G401 (cell line): ENCODE results near the gene SOWAHB. TPM values are rescaled to one million over a fixed set of nuclear protein-coding genes. Genes with fewer than 3 reads are reported as not detected.
"Not testable (repeated sequence)": the region's sequence is repeated elsewhere in the genome, so short reads cannot be mapped to it uniquely, and the experiment has no call there.

ENCODE experiments used
- DNase-seq: peaks from one replicate; pipeline ENCODE4 v3.0.0-alpha.2; 2015; ENCODE audit warnings: low spot score
- in situ Hi-C: cut with HindIII; loops from 2 replicates; pipeline ENCODE4 v1.10.0; 2016; ENCODE audit warnings: low sequenced_read_pairs, mixed read lengths
- total RNA-seq: library from RNA; depleted of rRNA; stranded (reverse); fragments of >200 nt; shearing (Covaris generic); gene quantifications from 2 replicates; pipeline ENCODE4 v1.2.3, GENCODE V29; 2014

The SOWAHB gene
- total RNA-seq, 1 experiment from 2014 or later, result 0.27 TPM

DNA sequence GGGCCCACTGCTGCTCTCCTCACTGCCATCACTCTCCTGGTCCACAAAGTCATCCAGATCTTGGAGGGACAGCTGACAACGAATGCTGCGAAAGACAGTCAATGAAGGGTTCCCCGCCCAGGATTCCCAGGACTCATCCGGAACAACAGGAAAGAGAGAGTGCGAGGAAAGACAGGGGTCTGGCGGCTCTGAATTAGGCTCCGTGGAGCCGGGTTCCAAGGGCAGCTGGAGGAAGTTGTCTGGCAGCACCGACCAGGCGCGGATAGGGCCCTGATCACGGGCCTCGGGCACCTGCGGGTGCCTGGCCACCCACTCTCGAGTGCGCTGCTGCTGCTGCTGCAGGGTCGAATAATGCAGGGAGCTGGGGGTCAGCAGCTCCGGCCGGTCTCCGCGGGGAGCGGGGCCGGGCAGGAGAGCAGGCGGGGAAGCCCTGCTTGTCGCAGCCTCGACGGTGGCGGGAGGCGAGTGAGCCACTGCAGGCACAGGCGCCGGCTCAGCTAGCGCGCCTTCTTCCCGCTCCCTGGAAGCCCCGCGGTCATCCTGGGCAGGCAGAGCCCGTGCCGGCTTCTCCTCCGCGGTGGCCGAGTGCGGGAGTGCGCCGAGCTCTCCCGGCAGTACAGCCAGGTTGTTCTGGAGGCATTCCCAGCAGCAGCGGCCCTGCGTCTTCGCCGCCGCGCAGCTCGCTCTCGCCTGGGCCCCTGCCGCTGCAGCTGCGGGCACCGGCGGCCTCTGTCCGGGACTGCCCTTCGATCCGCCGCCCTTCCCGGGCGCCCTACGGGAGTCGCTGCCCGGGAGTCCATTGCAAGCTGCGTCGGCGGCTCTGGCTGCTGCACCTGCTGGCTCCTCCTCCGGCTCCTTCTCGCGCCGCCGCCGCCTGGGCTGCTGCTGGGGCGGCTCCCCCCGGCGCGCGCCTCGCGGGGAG, 1.1 kb downstream of the SOWAHB start:
- DNase-seq, result peak; percentile 14
- in situ Hi-C loops, result no loop called here

DNA sequence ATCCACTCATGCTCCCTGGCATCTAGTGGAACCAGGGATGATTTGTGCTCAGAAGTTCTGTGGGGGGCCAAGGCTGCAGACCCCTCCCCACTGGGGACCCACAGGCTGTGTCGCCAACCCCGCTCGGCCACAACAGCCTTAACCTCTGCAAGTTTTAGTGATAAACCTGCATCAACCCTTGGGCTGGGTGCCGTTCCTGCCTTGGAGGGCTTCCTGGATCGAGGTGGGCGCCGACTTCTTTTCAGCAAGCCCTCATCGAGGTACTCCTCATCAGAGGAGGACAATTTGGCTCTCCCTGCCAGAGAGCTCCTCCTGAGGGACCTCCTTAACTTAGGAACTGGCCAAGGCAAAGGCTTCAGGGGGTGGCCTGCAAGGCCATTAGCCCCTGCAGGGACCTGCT, 1.9 kb downstream of the SOWAHB start:
- in situ Hi-C loops, result no loop called here

DNA sequence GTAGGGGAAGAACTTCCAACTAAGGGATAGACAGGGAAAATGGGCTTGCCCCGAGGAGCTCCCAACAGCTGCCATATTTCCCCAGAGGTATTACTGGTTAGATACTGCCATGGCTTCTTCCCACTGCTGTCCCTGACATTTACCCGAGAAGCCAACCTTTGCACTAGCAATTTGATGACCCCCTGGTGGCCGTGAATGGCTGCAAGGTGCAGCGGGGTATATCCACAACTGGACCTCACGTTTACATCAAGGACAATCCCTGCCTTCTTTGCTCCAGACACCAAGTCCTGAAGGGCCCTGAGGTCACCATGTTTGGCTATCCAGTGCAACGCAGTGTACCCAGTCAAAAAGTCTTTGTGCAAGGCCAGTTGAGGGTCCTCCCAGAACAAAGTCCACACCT, 2.3 kb downstream of the SOWAHB start:
- in situ Hi-C loops, result no loop called here
- DNase-seq, result no peak

More for the DNA sequence above, 1.9 kb downstream of the SOWAHB start:
- no peak for DNase-seq

DNA sequence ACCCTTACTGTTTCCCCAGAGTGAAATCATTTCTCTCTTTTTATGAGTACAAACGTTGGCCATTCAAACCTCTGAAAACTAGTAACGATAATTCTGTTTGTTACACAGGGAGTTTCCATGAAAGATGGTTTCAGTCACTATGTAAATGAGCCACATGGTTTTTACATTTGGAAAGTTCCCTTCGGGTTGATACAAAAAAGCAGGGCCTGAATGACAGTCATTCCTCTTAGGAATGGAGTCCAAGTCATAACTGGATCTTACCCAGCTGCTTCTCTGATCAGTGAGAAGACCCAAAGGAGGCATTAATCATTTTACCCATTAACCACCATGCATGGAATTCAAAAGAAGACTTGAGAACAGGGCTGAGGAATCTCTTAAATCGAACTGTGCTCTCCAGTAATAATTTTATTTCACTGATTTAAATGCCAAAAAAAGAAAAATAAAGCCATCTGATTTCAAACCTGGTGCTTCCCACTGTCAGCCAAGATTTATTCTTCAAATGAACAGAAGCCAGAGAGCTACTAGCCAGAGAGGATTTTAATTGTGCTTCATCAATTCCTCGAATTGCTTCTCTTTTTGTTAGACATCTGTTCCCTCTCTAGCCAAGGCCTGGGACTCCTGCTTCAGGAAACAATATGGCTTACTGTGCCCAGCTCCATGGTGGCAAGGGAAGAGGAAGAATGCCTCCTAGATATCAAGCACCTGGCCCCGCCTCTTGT, 3.2 kb downstream of the SOWAHB start:
- in situ Hi-C loops, result no loop called here
- no peak for DNase-seq

DNA sequence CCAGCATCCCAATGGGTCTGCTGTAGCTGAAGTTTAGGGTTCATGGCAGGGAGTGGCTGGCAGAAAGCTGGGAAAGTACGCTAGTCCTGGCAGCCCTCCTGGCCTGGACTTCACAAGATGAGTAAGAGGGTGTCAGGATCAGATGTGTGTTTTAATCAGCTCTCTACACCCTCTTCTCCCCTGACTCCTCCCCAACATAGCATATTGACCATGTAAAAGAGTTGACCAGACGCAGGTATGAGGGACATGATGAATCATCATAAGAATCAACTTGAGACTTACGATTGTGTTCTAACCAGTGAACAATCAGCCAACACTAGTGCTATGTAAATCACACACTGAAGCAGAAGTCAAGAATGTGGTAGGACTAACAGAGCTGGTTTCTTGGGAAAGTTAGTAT, 5.3 kb downstream of the SOWAHB start:
- in situ Hi-C loops, result no loop called here
- DNase-seq, result no peak

DNA sequence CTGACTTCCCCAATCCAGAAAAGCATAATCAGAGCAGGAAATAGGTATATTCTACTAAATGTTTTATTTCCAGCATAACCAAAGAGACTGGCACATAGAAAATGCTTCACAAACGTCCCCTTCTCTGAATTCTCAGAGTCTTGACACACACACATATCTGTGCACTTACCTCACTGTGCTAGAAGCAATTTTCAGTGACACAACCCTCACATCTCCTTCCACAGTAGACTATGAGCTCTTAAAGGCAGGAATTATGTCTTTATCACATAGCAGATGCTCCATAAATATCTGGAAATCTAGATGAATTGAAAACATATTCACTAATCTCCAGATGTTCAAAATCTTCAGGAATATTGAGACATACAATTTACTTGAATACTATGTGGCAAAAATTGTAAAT, 5.9 kb downstream of the SOWAHB start:
- no peak for DNase-seq
- in situ Hi-C loops, result no loop called here

DNA sequence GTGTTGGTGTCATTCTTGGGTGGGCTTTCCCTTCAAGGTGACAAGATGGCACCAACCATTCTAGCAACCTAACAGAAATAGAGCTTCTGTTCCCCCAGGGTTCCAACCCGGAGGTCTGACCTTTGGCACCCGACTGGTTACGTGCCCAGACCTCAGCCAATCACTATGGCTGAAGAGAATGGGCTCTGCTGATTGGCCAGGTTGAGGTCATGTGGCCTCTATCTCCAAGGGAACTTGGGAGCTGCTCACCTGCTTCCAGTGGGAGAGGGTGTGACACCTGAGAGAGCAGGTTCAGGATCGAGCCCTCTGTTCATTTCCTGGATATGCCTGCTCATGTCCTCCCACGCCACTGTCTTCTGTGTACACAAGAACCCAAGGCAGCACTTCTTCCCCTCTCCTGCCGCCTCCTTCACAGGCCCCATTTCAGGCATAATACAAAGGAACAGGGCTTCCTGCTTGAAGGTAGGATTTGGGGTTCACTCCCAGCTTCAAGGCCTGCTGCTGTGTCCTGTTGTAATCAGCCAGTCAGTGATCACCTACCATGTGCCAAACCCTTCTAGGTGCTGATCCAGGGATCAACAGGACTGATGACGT, 11.0 kb downstream of the SOWAHB start:
- DNase-seq, result no peak
- in situ Hi-C loops, result no loop called here

DNA sequence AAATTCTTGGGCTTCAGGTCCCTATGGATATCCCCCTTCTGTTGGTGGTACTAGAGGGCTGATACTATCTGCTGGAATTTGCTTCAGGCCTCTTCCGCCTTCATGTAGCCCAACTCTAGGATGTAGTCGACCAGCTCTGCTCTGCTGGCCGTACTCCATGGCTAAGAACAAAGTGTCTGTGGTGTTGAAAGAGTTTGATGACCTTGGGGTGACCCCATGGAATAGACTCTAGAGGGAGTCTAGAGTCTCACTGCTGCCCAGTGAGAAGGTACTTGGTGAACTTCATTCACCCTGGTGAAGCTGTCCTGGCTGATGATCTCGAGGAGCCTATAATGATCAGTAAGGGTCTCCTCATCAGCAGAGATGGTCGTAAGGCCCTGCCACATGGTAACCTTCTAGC, 11.7 kb downstream of the SOWAHB start:
- DNase-seq, result no peak
- in situ Hi-C loops, result no loop called here

DNA sequence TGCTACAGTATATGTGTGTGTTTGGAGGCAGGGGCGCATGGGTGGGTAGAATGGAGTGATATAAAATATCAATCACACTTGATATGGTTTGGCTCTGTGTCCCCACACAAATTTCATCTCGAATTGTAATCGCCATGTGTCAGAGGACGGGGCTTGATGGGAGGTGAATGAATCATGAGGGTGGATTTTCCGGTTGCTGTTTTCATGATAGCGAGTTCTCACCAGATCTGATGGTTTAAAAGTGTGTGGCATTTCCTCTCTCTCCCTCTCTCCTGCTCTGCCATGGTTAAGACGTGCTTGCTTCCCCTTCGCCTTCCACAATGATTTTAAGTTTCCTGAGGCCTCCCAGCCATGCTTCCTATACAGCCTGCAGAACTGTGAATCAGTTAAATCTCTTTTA, 14.8 kb downstream of the SOWAHB start:
- DNase-seq, result no peak
- in situ Hi-C loops, result no loop called here

DNA sequence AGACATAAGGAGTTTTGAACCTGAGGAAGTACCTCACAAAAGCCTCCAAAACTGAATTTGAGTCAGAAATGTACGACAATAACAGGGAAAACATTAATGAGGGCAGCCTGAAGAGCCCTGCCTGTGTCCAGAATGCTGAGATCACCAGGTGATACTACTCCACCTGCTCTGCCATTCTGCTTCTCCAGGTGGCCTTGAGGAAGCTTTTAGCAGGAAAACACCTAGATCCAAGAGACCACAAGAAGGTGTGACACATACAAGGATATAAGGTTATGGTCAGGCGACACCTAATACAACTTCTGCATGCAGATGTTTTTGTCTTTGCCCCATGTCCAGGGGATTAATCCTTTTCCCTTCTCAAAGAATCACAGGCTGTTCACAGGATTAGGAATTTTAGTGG, 15.3 kb downstream of the SOWAHB start:
- DNase-seq, result no peak
- in situ Hi-C loops, result no loop called here

DNA sequence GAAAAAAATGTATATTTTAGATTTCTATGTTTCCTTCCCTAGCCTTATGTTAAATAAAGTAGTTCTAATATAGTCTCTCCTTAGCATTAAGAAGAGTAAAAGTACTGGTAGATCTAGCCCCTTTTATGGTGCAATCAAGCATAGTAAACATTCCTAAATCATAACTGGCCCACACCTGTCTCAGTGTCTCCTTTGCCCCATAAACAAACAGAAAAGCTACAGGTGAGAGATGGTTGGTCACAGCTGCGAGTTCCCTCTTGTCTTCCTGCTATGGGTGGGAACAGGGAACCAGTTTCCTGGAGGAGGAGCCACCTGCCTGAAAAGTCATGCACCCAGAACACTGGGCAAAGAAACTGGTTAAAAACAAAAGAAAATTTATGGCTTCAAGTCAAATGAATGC, 16.6 kb downstream of the SOWAHB start:
- DNase-seq, result no peak
- in situ Hi-C loops, result no loop called here

DNA sequence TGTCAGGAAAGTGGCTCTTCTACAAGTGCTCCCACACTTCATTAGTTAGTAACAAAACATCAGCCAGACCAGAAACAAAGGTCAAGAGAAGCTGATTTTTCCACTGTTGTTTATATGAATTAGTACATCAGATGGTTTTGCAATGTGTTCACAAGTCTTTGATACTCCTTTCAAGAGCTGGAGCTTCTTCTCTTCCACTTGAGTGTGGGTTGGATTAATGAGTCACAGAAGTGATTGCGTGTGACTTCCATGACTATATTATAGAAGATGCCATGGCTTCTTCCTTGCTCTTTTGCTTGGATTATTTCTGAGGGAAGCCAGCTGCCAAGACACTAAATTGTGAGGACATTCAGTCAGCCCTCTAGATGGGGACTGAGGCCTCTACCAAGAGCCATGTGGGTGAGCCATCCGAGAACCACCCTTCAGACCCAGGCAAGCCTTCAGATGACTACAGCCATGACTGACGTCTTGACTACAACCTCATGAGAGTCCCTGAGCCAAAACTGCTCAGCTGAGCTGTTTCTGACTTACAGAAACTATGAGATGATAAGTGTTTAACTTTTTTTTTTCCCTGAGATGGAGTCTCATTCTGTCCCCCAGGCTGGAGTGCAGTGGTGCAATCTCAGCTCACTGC, 18.1 kb downstream of the SOWAHB start:
- no peak for DNase-seq
- in situ Hi-C loops, result no loop called here

DNA sequence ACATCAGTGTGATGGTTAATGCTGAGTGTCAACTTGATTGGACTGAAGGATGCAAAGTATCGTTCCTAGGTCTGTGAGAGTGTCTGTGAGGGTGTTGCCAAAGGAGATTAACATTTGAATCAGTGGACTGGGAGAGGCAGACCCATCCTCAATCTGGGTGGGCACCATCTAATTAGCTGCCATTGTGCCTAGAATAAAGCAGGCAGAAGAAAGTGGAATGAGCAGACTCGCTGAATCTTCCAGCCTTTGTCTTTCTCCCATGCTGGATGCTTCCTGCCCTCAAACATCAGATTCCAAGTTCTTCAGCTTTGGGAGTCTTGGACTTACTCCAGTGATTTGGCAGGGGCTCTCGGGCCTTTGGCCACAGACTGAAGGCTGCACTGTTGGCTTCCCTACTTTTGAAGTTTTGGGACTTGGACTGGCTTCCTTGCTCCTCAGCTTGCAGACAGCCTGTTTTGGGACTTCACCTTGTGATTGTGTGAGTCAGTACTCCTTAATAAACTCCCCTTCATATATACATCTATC, 19.2 kb downstream of the SOWAHB start:
- DNase-seq, in situ Hi-C loops: not testable (repeated sequence)

DNA sequence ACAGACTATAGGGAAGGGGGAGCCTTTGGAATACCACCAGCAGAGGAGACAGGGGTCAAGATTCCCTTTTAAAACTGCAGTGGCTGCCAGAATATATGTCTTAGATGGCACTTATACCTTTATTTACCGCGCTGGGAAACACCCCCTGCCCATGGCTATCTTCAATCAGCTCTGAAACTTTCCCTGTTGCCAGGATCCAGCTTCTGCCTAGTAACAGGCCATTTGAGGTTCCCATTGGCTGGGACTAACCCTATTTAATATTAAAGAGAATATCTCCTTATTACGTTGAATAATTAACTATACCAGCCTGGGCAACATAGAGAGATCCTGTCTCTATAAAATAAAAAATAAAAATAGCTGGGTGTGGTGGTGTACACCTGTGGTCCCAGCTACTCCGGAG, 23.8 kb downstream of the SOWAHB start:
- in situ Hi-C loops, result no loop called here
- no peak for DNase-seq

DNA sequence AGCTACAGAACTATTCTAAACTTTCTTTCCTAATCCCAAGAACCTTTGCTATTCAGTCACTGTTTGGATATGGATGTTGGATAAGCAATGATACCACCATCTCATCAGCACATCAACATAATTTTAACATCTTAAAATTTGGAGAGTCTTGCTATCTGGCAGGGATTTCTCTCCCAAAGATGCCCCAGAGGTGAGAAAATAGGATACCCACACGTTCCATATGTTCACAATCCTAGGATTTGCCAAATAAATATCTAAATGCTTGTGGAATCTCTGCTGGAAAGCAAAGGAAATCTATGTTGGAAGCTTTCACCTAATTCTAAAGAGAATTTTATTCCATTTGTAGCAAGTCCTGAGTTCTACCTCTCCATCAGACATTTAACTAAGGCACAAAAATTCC, 24.4 kb downstream of the SOWAHB start:
- no peak for DNase-seq
- in situ Hi-C loops, result no loop called here

DNA sequence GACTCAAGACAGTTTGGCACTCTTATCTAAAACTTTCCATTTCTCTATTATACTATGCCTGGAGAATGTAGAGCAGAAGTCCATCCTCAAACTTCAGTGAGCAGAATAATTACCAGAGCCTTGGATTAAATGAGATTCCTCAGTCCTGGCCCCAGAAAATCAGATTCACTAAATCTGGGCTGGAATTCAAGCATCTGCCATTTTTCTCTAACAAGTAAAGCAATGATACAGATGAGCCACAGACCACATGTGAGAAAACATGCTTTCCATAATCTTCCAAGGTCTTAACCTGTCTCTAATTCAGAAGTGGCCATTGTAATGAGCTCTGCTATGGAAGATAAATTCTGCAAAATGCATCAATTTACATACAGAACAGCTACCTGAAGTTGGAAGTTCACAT, 25.4 kb downstream of the SOWAHB start:
- in situ Hi-C loops, result no loop called here
- DNase-seq, result no peak

DNA sequence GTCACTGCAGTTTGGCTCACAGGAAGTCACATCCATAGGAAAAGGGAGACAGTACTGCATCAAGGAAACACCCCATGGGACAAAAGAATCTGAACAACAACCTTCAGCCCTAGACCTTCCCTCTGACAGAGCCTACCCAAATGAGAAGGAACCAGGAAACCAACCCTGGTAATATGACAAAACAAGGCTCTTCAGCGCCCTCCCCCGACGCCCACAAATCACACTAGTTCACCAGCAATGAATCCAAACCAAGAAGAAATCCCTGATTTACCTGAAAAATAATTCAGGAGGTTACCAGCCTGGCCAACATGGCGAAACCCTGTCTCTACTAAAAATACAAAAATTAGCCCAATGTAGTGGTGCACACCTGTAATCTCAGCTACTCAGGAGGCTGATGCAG, 29.2 kb downstream of the SOWAHB start:
- in situ Hi-C loops, DNase-seq: not testable (repeated sequence)

DNA sequence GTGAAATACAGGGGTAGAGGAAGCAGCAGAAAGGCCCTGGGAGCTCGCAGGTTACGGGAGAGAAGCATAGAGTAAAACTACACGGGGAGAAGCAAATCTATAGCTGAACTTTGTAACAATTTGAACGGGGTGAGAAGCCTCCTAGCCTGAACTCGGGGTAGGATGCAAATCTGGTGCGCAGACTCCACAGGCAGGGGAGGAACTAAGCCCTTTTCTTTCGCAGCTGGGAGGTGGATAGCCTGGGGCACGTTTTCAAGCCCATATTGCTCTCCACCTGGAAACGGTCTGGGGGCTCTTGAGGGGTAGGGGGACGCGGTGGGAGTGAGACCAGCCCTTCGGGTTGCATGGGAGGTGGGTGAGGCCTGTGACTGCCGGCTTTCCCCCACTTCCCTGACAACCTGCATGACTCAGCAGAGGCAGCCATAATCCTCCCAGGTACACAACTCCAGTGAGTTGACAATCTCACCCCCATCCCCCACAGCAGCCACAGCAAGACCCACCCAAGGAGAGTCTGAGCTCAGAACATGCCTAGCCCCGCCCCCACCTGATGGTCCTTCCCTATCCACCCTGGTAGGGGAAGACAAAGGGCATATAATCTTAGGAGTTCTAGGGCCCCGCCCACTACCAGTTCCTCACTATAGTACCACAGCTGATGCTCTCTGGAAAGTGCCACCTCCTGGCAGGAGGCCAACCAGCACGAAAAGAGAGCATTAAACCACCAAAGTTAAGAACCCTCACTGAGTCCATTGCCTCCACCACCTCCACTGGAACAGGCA, 29.9 kb downstream of the SOWAHB start:
- DNase-seq, result no peak
- in situ Hi-C loops, result no loop called here

DNA sequence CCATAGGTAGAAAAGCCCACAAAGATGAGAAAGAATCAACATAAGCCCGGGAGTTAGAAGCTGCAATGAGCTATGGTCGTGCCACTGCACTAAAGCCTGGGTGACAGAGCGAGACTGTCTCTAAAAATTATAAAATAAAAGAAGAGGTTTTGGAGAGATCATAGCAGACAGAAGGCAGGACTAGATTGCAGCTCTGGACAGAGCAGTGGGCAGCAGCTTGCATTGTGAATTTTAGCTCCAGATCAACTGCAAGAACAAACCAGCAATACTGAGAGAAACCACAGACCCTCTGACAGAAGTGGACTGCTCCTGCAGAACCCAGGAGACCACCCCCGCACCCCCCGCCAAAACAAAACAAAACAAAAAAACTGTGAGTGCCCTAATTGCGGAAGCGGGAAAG, 30.6 kb downstream of the SOWAHB start:
- in situ Hi-C loops, result no loop called here
- DNase-seq, result no peak
